ENCODE data around the gene NPY1R.

NPY1R gene

GRCh38 chr4:163343604-163344146, 11.3 kb upstream of the NPY1R start, which contains the start of gene NPY5R:
Gene NPY5R, plus strand, starts transcription at chr4:163343892. Its CDS starts 6,382 bp downstream, at chr4:163350274.
- TF ChIP-seq CTCF (IDR thresholded peaks at IDR 0.05; ENCODE audit: low read length) = no peak
- TF ChIP-seq EZH2 (IDR thresholded peaks at IDR 0.05; ENCODE audit: borderline replicate concordance, low read length) = no peak
- Histone ChIP-seq H2AFZ (ENCODE audit: low read length) (no peak within 1 kb of the TSS), H3K9ac (ENCODE audit: low read length) (no peak within 1 kb of the TSS), H3K79me2 (ENCODE audit: insufficient read depth, low read length) (no peaks in the 10 kb centered on the region), H3K9me2 (ENCODE audit: low read depth, low read length) (no peaks in the 10 kb centered on the region), H3F3A (ENCODE audit: insufficient read depth, low read length) (no peaks in the 10 kb centered on the region), H3K27ac (ENCODE audit: low read depth, low read length, poor library complexity, severe bottlenecking) (no peak within 1 kb of the TSS), H3K36me3 (ENCODE audit: insufficient read depth, low read length) (no peaks in the 10 kb centered on the region), H3K9me3 (ENCODE audit: low read length) (no peaks in the 10 kb centered on the region), H4K20me1 (ENCODE audit: insufficient read depth, low read length) (no peaks in the 10 kb centered on the region), H3K4me3 (ENCODE audit: low read depth, low read length, poor library complexity, severe bottlenecking) (no peak within 1 kb of the TSS), H3K4me1 (ENCODE audit: insufficient read depth, low read length, severe bottlenecking) (no peaks in the 10 kb centered on the region), H3K27me3 (ENCODE audit: insufficient read depth, low read length) (no peaks in the 10 kb centered on the region), H3K4me2 (ENCODE audit: low read length) (no peak within 1 kb of the TSS)

- Histone ChIP-seq H3K4me1 (ENCODE audit: insufficient read depth, low read length, severe bottlenecking) (no peaks in the 10 kb centered on the region), H2AFZ (ENCODE audit: low read length) (no peak overlapping the region), H3K27ac (ENCODE audit: low read depth, low read length, poor library complexity, severe bottlenecking) (no peak overlapping the region), H3K36me3 (ENCODE audit: insufficient read depth, low read length) (no peaks in the 10 kb centered on the region), H3F3A (ENCODE audit: insufficient read depth, low read length) (no peaks in the 10 kb centered on the region), H3K79me2 (ENCODE audit: insufficient read depth, low read length) (no peaks in the 10 kb centered on the region), H3K9ac (ENCODE audit: low read length) (no peak overlapping the region), H3K4me2 (ENCODE audit: low read length) (no peak overlapping the region), H3K9me3 (ENCODE audit: low read length) (no peaks in the 10 kb centered on the region), H4K20me1 (ENCODE audit: insufficient read depth, low read length) (no peaks in the 10 kb centered on the region), H3K27me3 (ENCODE audit: insufficient read depth, low read length) (no peaks in the 10 kb centered on the region), H3K4me3 (ENCODE audit: low read depth, low read length, poor library complexity, severe bottlenecking) (no peak overlapping the region), H3K9me2 (ENCODE audit: low read depth, low read length) (no peaks in the 10 kb centered on the region)
- TF ChIP-seq CTCF (IDR thresholded peaks at IDR 0.05; ENCODE audit: low read length) = no peak
- no peak for TF ChIP-seq EZH2 (IDR thresholded peaks at IDR 0.05; ENCODE audit: borderline replicate concordance, low read length)
These were observed 3.0 kb upstream of the NPY1R start for GRCh38 chr4:163335384-163335783.

- H2AFZ ChIP-seq (ENCODE audit: low read length) = no peak overlapping the region
- no peaks in the 10 kb centered on the region for H3K79me2 ChIP-seq (ENCODE audit: insufficient read depth, low read length)
- no peaks in the 10 kb centered on the region for H3K9me3 ChIP-seq (ENCODE audit: low read length)
- no peak overlapping the region for H3K4me2 ChIP-seq (ENCODE audit: low read length)
- H4K20me1 ChIP-seq (ENCODE audit: insufficient read depth, low read length) = no peaks in the 10 kb centered on the region
- no peaks in the 10 kb centered on the region for H3K9me2 ChIP-seq (ENCODE audit: low read depth, low read length)
- no peak overlapping the region for H3K9ac ChIP-seq (ENCODE audit: low read length)
- no peak overlapping the region for H3K4me3 ChIP-seq (ENCODE audit: low read depth, low read length, poor library complexity, severe bottlenecking)
- no peaks in the 10 kb centered on the region for H3K27me3 ChIP-seq (ENCODE audit: insufficient read depth, low read length)
- H3F3A ChIP-seq (ENCODE audit: insufficient read depth, low read length) = no peaks in the 10 kb centered on the region
- no peaks in the 10 kb centered on the region for H3K4me1 ChIP-seq (ENCODE audit: insufficient read depth, low read length, severe bottlenecking)
- no peaks in the 10 kb centered on the region for H3K36me3 ChIP-seq (ENCODE audit: insufficient read depth, low read length)
- no peak overlapping the region for H3K27ac ChIP-seq (ENCODE audit: low read depth, low read length, poor library complexity, severe bottlenecking)
- TF ChIP-seq CTCF (IDR thresholded peaks at IDR 0.05; ENCODE audit: low read length) (no peak), EZH2 (IDR thresholded peaks at IDR 0.05; ENCODE audit: borderline replicate concordance, low read length) (no peak)
These were observed 593 bp downstream of the NPY1R start for GRCh38 chr4:163331629-163332376.

Measured in OCI-LY1 (cell line).